ENCODE measurements around the gene DMWD. TPM values are rescaled to one million over a fixed set of nuclear protein-coding genes. Genes with fewer than 3 reads are reported as not detected.
A peak's percentile ranks its signal among the peaks of the same experiment; 100 is the strongest.
"Not testable (repeated sequence)": the region's sequence is repeated elsewhere in the genome, so short reads cannot be mapped to it uniquely, and the experiment has no call there.

Gene DMWD
- total RNA-seq, 2 experiments from 2014 or later: 35.0 to 37.8 TPM

DNA sequence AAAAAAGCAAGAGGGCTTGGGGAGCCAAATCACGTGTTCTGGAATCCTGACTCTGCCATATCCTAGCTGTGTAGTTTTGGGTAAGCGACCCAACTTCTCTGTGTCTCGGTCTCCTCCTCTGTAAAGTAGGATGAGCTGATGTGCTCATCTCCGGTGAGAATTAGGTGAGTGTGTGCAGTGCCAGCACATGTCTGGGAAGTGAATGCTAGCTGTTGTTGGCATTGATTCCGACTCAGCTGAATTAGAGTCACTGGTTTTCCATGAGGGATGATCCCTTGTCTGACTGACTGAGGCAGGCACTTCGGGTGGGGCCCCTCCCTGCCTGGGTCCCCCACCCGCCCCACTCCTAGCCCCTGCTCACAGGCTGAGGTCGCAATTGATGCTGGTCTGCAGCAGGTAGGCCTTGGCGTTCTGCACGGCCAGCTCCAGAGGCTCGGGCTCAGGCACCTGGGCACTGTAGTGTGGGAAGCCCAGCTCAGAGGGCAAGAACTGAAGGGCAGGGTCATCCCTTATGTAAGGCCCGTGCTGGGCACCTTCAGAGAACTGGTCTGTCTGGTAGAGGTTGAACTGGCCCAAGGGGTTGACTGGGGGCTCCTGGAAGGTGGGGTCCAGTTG is 21.6 kb upstream of the DMWD start:
- H3K36me3 Mint-ChIP-seq (ENCODE audit: low read depth): no peaks in the 10 kb centered on the region
- DNase-seq: no peak
- H3K27ac Mint-ChIP-seq: no peak overlapping the region
- ChIA-PET POLR2A (no interaction called here), CTCF (interaction anchor here (1.1 to 1.9 kb wide), 2 partner anchors 29 to 50 kb away, joined by 3 to 6 read pairs; partner anchors contain the start of gene FOXA3)
- no peaks in the 10 kb centered on the region for H3K9me3 Mint-ChIP-seq
- peaks cover 17% of the 10 kb centered on the region for H3K4me1 Mint-ChIP-seq
- H3K27me3 Mint-ChIP-seq: no peaks in the 10 kb centered on the region
- H3K4me3 Mint-ChIP-seq: no peak overlapping the region

- Mint-ChIP-seq H3K4me1 (peaks cover 14% of the 10 kb centered on the region), H3K27ac (no peak overlapping the region), H3K36me3 (ENCODE audit: low read depth) (no peaks in the 10 kb centered on the region), H3K9me3 (no peaks in the 10 kb centered on the region), H3K4me3 (no peak overlapping the region), H3K27me3 (no peaks in the 10 kb centered on the region)
- DNase-seq: no peak
- POLR2A ChIA-PET: interaction anchor here (0.6 kb wide), 1 partner anchor 769 kb away, joined by 4 read pairs; no protein-coding TSS in a partner anchor
- CTCF ChIA-PET: interaction anchor here (1.6 to 3.0 kb wide), 3 partner anchors 13 to 52 kb away, joined by 3 to 14 read pairs (median 6); partner anchors contain the start of gene FOXA3
Measured at GRCh38 chr19:45812297-45812696, 19.7 kb upstream of the DMWD start.

GRCh38 chr19:45809643-45810159 is 17.1 kb upstream of the DMWD start:
- peaks cover 7% of the 10 kb centered on the region for H3K27me3 Mint-ChIP-seq
- H3K9me3 Mint-ChIP-seq: no peaks in the 10 kb centered on the region
- CTCF ChIA-PET: interaction anchor here (1.2 to 2.4 kb wide), 3 partner anchors 11 to 41 kb away, joined by 3 to 11 read pairs (median 3); partner anchors contain the start of gene SIX5
- H3K4me1 Mint-ChIP-seq: peaks cover 11% of the 10 kb centered on the region
- no peak overlapping the region for H3K27ac Mint-ChIP-seq
- no peaks in the 10 kb centered on the region for H3K36me3 Mint-ChIP-seq (ENCODE audit: low read depth)
- no peak for DNase-seq
- POLR2A ChIA-PET: no interaction called here
- no peak overlapping the region for H3K4me3 Mint-ChIP-seq

- Mint-ChIP-seq H3K4me3 (no peak overlapping the region), H3K27ac (no peak overlapping the region), H3K36me3 (ENCODE audit: low read depth) (no peaks in the 10 kb centered on the region), H3K4me1 (peaks cover 11% of the 10 kb centered on the region), H3K9me3 (no peaks in the 10 kb centered on the region), H3K27me3 (peaks cover 16% of the 10 kb centered on the region)
- ChIA-PET CTCF (interaction anchor here (0.9 to 3.8 kb wide), 3 partner anchors 11 to 36 kb away, joined by 5 to 25 read pairs (median 6); partner anchors contain the start of genes DMWD and SIX5), POLR2A (no interaction called here)
- no peak for DNase-seq
Measured at GRCh38 chr19:45805719-45806118, 13.1 kb upstream of the DMWD start.

DNA sequence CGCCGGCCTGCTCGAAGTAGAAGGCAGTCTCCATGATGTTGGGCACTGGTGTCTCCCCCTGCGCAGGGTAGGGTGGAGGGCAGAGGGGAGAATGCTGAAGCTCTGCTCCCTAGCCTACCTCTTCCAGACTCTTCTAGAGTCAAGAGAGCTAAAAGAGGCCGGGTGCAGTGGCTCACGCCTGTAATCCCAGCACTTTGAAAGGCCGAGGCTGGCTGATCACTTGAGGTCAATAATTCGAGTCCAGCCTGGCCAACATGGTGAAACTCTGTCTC is 12.2 kb upstream of the DMWD start:
- POLR2A ChIA-PET: no interaction called here
- DNase-seq: no peak
- Mint-ChIP-seq H3K4me1 (peaks cover 6% of the 10 kb centered on the region), H3K27me3 (peaks cover 23% of the 10 kb centered on the region), H3K4me3 (no peak overlapping the region), H3K36me3 (ENCODE audit: low read depth) (no peaks in the 10 kb centered on the region), H3K9me3 (no peaks in the 10 kb centered on the region), H3K27ac (no peak overlapping the region)
- CTCF ChIA-PET: interaction anchor here (0.9 to 3.8 kb wide), 3 partner anchors 12 to 35 kb away, joined by 5 to 25 read pairs (median 6); partner anchors contain the start of genes DMWD and SIX5

- Mint-ChIP-seq H3K9me3 (no peaks in the 10 kb centered on the region), H3K27ac (no peak overlapping the region), H3K4me3 (no peak overlapping the region), H3K36me3 (ENCODE audit: low read depth) (no peaks in the 10 kb centered on the region), H3K27me3 (peaks cover 25% of the 10 kb centered on the region), H3K4me1 (peaks cover 1% of the 10 kb centered on the region)
- no peak for DNase-seq
- POLR2A ChIA-PET: no interaction called here
- CTCF ChIA-PET: interaction anchor here (0.9 to 3.8 kb wide), 4 partner anchors 11 to 35 kb away, joined by 5 to 25 read pairs (median 11); partner anchors contain the start of genes DMWD and SIX5
Measured at GRCh38 chr19:45804140-45804958, 11.7 kb upstream of the DMWD start.

- no peak for DNase-seq
- CTCF ChIA-PET: interaction anchor here (0.8 to 5.1 kb wide), 5 partner anchors 15 to 32 kb away, joined by 3 to 45 read pairs (median 5); partner anchors contain the start of gene SIX5
- Mint-ChIP-seq H3K27ac (no peak overlapping the region), H3K4me3 (no peak overlapping the region), H3K36me3 (ENCODE audit: low read depth) (no peaks in the 10 kb centered on the region), H3K9me3 (no peaks in the 10 kb centered on the region), H3K27me3 (peaks cover 37% of the 10 kb centered on the region), H3K4me1 (peaks cover 6% of the 10 kb centered on the region)
- POLR2A ChIA-PET: no interaction called here
Measured at GRCh38 chr19:45801603-45802175, 9.0 kb upstream of the DMWD start.

GRCh38 chr19:45800070-45800553 is 7.5 kb upstream of the DMWD start:
- Mint-ChIP-seq H3K27me3 (peaks cover 44% of the 10 kb centered on the region), H3K4me3 (no peak overlapping the region), H3K9me3 (no peaks in the 10 kb centered on the region), H3K36me3 (ENCODE audit: low read depth) (no peaks in the 10 kb centered on the region), H3K4me1 (peaks cover 6% of the 10 kb centered on the region), H3K27ac (no peak overlapping the region)
- ChIA-PET POLR2A (interaction anchor here (0.7 kb wide), 1 partner anchor 79 kb away, joined by 3 read pairs; no protein-coding TSS in a partner anchor), CTCF (interaction anchor here (0.6 to 5.1 kb wide), 10 partner anchors 9 to 65 kb away, joined by 3 to 45 read pairs (median 6); partner anchors contain the start of gene SIX5)
- DNase-seq: no peak

- not testable (repeated sequence) for H3K4me3 Mint-ChIP-seq, H3K27ac Mint-ChIP-seq
Measured at GRCh38 chr19:45799541-45799940, 6.9 kb upstream of the DMWD start.

DNA sequence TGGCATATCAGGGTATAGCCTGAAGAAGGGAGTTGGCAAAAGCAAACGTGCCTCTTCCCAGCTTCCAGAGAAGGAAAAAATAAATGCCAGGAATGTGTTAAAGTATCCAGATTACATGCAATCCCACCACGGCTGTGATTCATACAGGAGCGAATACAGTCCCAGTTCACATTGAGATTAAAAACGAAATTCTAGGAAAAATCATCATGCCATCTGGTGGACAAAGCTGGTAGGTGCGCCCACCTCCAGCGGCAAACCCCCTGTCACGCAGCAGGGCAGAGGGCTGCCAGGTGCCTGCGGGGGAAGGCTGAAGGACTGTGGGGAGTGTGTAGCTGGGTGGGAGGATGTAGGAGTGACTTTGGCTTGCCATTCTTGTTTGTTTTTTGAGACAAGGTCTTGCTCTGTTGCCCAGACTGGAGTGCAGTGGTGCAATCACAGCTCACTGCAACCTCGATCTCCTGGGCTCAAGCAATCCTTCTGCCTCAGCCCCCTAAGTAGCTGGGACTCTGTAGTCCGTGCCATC is 6.4 kb upstream of the DMWD start:
- ChIA-PET CTCF (interaction anchor here (0.8 to 5.1 kb wide), 12 partner anchors 10 to 466 kb away, joined by 3 to 45 read pairs (median 4); partner anchors contain the start of genes SIX5 and SYMPK), POLR2A (interaction anchor here (1.1 kb wide), 1 partner anchor 30 kb away, joined by 4 read pairs; the partner anchor contains the start of gene SIX5)
- Mint-ChIP-seq H3K9me3 (no peaks in the 10 kb centered on the region), H3K4me1 (peaks cover 7% of the 10 kb centered on the region), H3K4me3 (no peak overlapping the region), H3K36me3 (ENCODE audit: low read depth) (no peaks in the 10 kb centered on the region), H3K27ac (no peak overlapping the region), H3K27me3 (peaks cover 50% of the 10 kb centered on the region)
- DNase-seq: peak; percentile 56

More at GRCh38 chr19:45799541-45799940, 6.9 kb upstream of the DMWD start:
- ChIA-PET POLR2A (interaction anchor here (0.7 to 1.1 kb wide), 2 partner anchors 31 to 78 kb away, joined by 3 to 4 read pairs; partner anchors contain the start of gene SIX5), CTCF (interaction anchor here (0.8 to 5.1 kb wide), 12 partner anchors 9 to 65 kb away, joined by 3 to 45 read pairs (median 4); partner anchors contain the start of genes SIX5 and SYMPK)
- H3K36me3 Mint-ChIP-seq (ENCODE audit: low read depth); H3K4me1 Mint-ChIP-seq; DNase-seq; H3K9me3 Mint-ChIP-seq: not testable (repeated sequence)
- peaks cover 49% of the 10 kb centered on the region for H3K27me3 Mint-ChIP-seq

GRCh38 chr19:45794627-45795026 is 2.0 kb upstream of the DMWD start:
- ChIA-PET POLR2A (no interaction called here), CTCF (interaction anchor here (0.6 to 1.4 kb wide), 4 partner anchors 16 to 27 kb away, joined by 3 to 6 read pairs (median 4); partner anchors contain the start of gene SIX5)
- H3K4me1 Mint-ChIP-seq: peaks cover 36% of the 10 kb centered on the region
- H3K27me3 Mint-ChIP-seq: peaks cover 44% of the 10 kb centered on the region
- no peak for DNase-seq
- peaks cover 7% of the 10 kb centered on the region for H3K36me3 Mint-ChIP-seq (ENCODE audit: low read depth)
- H3K4me3 Mint-ChIP-seq: no peak overlapping the region
- no peak overlapping the region for H3K27ac Mint-ChIP-seq
- H3K9me3 Mint-ChIP-seq: no peaks in the 10 kb centered on the region

DNA sequence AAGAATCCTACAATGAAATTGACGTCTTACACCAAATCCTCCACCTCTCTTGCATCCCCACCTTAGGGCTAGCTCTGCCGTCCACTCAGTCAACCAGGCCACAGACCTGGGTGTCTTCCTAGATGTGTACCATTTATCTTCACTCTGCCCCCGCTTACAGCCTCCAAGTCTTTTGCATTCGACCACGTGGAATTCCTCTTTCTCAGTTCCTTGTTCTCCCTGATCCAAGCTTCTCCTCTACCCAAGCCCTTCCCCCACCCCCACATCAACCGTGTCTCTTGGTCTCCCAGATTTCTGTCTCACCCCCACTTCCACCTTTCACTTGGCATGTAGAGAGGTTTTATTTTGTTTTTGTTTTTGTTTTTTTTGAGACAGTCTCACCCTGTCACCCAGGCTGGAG is 1.2 kb upstream of the DMWD start:
- peaks cover 33% of the 10 kb centered on the region for H3K4me1 Mint-ChIP-seq
- DNase-seq: no peak
- ChIA-PET POLR2A (no interaction called here), CTCF (interaction anchor here (0.7 to 5.1 kb wide), 3 partner anchors 15 to 57 kb away, joined by 4 to 34 read pairs (median 5); partner anchors contain the start of gene SIX5)
- peaks cover 15% of the 10 kb centered on the region for H3K36me3 Mint-ChIP-seq (ENCODE audit: low read depth)
- no peaks in the 10 kb centered on the region for H3K9me3 Mint-ChIP-seq
- peaks cover 44% of the 10 kb centered on the region for H3K27me3 Mint-ChIP-seq
- peak overlapping the region; percentile 9 for H3K4me3 Mint-ChIP-seq
- no peak overlapping the region for H3K27ac Mint-ChIP-seq

All from activated CD4-positive, alpha-beta T cell treated with anti-CD3 and anti-CD28 coated beads, Interleukin-2, amount 10 ng/mL, durations not matched to agents 7 days and 5 days (primary cell).